ENCODE measurements around the gene APOL3.
"Not testable (repeated sequence)": the region's sequence is repeated elsewhere in the genome, so short reads cannot be mapped to it uniquely, and the experiment has no call there.

Gene APOL3

GRCh38 chr22:36131907-36132306 is 28.6 kb downstream of the APOL3 start:
- no peak for DNase-seq

- DNase-seq: no peak
These were observed 30.8 kb downstream of the APOL3 start for GRCh38 chr22:36129486-36130388.

GRCh38 chr22:36129071-36129470 is 31.5 kb downstream of the APOL3 start:
- DNase-seq: no peak

- DNase-seq: no peak
These were observed 34.5 kb downstream of the APOL3 start for GRCh38 chr22:36125994-36126531.

GRCh38 chr22:36125434-36125833 is 35.1 kb downstream of the APOL3 start:
- no peak for DNase-seq

GRCh38 chr22:36124666-36125065 is 35.9 kb downstream of the APOL3 start:
- DNase-seq: no peak

- peak; percentile 82 for DNase-seq
These were observed 36.6 kb downstream of the APOL3 start for GRCh38 chr22:36123673-36124630.

GRCh38 chr22:36120621-36121351 is 39.8 kb downstream of the APOL3 start:
- not testable (repeated sequence) for DNase-seq

GRCh38 chr22:36117053-36117554 is 43.5 kb downstream of the APOL3 start:
- no peak for DNase-seq

- no peak for DNase-seq
These were observed 44.4 kb downstream of the APOL3 start for GRCh38 chr22:36116127-36116526.

- no peak for DNase-seq
These were observed 47.4 kb downstream of the APOL3 start for GRCh38 chr22:36113121-36113520.

- DNase-seq: no peak
These were observed 49.2 kb downstream of the APOL3 start for GRCh38 chr22:36111316-36111715.

GRCh38 chr22:36110306-36110881 is 50.2 kb downstream of the APOL3 start:
- DNase-seq: no peak

GRCh38 chr22:36107436-36107835 is 53.1 kb downstream of the APOL3 start:
- DNase-seq: no peak

GRCh38 chr22:36106910-36107309 is 53.6 kb downstream of the APOL3 start:
- no peak for DNase-seq

GRCh38 chr22:36104988-36105387 is 55.6 kb downstream of the APOL3 start:
- DNase-seq: no peak

- DNase-seq: no peak
These were observed 56.1 kb downstream of the APOL3 start for GRCh38 chr22:36104435-36104834.

- DNase-seq: no peak
These were observed 56.7 kb downstream of the APOL3 start for GRCh38 chr22:36103891-36104290.

- no peak for DNase-seq
These were observed 57.6 kb downstream of the APOL3 start for GRCh38 chr22:36102995-36103394.

- no peak for DNase-seq
These were observed 58.8 kb downstream of the APOL3 start for GRCh38 chr22:36101756-36102155.

GRCh38 chr22:36100908-36101307 is 59.6 kb downstream of the APOL3 start:
- DNase-seq: not testable (repeated sequence)
